GM12864 (cell line): ENCODE data around the gene IMMP2L.

ENCODE experiments used
- DNase-seq: peaks from one replicate; pipeline ENCODE4 v3.0.0-alpha.2; 2011; ENCODE audit warnings: low read depth
- H3K4me3 ChIP-seq: 2 replicates; pipeline ENCODE4 v1.5.1; 2011; ENCODE audit warnings: mild to moderate bottlenecking, low read depth, low read length, control low read depth
- TF ChIP-seq, protein P1 (sequence below): IDR thresholded peaks from 2 replicates; pipeline ENCODE4 v1.5.1; 2011; ENCODE audit warnings: low read depth, mild to moderate bottlenecking, moderate library complexity, low read length, control low read depth, inconsistent platforms; ENCODE audit errors: missing control alignments

The IMMP2L gene

DNA sequence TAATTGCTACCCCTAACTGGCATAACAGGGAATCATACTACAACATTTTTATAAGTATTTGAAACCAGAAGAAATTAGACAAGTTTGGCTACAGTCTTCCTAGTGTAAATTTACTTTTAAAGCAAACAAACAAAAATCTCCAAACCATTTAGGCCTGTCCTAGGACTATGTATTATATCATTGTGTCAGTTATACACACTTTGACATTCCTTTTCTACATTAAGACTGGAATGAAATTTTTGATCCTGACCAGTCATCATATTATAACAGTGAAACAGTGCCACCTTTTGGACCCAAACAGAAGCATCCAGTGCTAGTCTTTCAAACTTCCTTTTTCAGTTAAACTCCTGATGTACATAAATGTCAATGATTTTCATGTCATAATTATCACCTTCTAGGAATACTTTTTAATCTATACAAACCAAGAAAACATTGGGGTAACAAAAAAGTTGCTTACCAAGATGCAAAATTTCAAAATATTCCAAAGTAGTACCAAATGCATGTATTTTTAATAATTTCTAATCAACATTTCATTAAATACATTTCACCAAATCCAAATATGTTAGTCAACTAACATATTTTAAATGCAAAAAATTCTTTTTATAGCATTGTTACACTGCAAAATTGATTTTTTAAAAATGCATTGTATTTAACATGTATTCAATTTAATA, 75.7 kb downstream of the IMMP2L start:
- TF ChIP-seq, protein P1, sequence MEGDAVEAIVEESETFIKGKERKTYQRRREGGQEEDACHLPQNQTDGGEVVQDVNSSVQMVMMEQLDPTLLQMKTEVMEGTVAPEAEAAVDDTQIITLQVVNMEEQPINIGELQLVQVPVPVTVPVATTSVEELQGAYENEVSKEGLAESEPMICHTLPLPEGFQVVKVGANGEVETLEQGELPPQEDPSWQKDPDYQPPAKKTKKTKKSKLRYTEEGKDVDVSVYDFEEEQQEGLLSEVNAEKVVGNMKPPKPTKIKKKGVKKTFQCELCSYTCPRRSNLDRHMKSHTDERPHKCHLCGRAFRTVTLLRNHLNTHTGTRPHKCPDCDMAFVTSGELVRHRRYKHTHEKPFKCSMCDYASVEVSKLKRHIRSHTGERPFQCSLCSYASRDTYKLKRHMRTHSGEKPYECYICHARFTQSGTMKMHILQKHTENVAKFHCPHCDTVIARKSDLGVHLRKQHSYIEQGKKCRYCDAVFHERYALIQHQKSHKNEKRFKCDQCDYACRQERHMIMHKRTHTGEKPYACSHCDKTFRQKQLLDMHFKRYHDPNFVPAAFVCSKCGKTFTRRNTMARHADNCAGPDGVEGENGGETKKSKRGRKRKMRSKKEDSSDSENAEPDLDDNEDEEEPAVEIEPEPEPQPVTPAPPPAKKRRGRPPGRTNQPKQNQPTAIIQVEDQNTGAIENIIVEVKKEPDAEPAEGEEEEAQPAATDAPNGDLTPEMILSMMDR, result peak; percentile 54
- H3K4me3 ChIP-seq, result no peak overlapping the region
- DNase-seq, result peak; percentile 10

DNA sequence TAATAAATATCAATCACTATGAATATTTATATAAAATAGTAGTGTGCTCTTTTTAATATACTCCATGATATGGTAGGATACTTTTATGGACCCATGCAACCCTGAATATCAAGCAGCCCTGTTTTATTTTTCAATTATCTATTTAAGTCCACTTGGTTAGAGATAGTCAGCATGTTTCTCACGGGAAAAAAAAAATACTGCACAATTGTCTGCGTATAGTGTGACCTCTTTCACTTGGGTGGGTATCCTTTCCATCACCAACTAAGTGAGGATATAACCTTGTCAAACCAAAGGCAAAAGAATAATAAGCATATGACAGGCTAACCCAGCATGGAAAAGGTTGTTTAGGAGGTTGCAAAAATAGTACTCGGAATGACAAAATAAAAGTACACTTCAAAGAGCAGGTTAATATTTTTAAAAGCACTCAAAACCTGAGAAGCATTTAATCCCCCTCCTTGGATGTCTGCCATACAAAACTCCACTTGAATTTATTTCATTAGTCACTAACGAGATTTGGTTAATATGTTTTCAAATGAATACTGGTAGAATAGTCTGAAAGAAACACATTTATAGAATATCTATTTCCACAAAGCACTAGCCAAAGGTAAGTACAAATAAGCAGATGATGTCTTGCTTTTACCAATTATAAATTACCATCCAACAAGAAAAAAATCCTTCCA, 76.5 kb downstream of the IMMP2L start:
- no peak overlapping the region for H3K4me3 ChIP-seq
- no peak for DNase-seq
- TF ChIP-seq, protein P1, result no peak

DNA sequence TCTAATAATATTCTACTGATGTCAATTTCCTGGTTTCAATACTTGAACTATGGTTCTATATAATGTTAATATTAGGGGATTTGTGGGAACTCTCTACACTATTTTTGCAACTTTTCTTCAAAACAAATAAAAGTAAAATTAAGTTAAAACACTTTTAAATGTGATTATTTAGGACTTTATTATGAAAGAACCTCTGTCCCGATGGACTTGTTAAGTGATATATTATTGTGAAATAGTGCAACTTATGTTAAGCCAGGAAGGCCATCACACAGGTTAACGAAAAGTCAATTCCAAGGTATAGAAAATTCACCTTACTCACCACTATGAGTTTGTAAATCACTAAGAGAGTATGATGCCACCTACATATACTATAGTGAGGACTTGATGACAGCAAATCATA, 79.2 kb downstream of the IMMP2L start:
- TF ChIP-seq, protein P1, result no peak
- DNase-seq, result no peak
- no peak overlapping the region for H3K4me3 ChIP-seq

DNA sequence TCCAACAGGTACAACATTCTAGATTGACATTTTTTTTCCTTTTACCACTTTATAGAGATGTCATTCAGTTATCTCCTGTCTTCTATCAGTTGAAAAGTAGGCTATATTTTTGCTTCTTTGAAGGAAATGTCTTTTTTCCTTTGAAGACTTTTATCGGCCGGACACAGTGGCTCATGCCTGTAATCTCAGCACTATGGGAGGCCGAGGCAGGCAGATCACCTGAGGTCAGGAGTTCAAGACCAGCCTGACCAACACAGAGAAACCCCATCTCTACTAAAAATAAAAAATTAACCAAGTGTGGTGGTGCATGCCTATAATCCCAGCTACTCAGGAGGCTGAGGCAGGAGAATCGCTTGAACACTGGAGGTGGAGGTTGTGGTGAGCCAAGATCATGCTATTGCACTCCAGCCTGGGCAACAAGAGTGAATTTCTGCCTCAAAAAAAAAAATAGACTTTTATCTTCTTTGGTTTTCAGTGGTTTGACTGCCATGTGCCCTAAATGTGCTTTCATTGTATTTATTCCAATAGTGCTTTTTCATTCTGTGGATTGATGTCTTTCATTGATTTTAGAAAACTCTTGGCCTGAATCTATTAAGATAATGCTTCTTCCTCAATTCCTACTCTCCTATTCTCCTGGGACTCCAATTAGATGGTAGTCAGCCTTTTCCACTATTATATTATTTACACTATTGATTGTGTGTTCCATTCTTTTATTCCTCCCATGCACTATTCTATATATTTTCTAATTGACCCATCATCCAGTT, 84.6 kb downstream of the IMMP2L start:
- TF ChIP-seq, protein P1, result no peak
- no peak overlapping the region for H3K4me3 ChIP-seq
- no peak for DNase-seq

DNA sequence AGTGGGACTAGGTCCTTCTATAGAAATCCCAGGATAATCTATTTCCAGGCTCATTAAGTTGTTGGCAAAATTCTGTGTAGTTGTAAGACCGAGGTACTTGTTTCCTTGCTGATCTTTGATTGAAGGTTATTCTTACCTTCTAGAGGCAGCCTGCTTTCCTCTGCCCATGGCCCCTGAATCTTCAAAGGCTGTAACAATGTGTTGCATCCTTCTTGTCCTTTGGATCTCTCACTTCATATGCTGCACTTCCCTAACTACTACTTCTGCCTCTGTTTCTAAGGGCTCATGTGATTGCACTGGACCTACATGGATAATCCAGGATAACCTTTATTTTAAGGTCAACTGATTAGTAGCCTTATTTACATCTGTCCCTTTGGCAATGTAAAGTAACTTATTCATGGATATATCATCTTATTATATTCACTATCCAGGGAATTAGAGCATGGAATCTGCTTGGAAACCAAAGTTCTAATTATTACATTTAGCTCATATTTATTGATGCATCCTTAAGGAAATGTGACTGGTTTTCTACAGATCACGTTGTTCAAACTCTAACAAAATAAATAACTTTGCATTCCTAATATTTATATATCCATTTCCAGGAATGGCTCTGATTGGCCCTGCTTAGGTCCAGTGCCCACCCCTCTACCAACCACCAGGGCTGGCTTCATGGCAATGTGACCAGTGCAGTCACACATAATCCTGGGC, 85.6 kb downstream of the IMMP2L start:
- no peak overlapping the region for H3K4me3 ChIP-seq
- TF ChIP-seq, protein P1, result no peak
- DNase-seq, result no peak

DNA sequence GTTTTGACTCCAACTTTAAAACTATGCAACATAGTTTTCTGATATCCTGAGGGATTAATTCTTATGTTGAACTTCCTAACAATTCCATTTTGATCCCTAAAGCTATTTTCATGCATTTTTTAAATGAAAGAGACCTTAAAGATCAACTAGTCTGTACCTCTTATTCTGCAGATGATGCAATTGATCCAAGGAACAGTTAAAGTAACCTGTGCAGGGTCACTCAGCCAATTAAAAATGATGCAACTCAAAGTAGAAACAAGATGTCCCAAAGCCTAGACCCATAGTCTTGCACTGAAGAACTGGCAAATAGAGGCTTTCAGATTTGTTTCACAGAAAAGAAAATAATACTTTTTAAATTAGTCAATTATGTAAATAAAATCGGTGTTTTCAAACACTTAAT, 86.3 kb downstream of the IMMP2L start:
- TF ChIP-seq, protein P1, result no peak
- H3K4me3 ChIP-seq, result no peak overlapping the region
- DNase-seq, result no peak
